Mesendoderm (in vitro differentiated cells): ENCODE results near the gene TLNRD1. TPM values are rescaled to one million over a fixed set of nuclear protein-coding genes. Genes with fewer than 3 reads are reported as not detected.

Experiments used
- DNase-seq: peaks from one replicate; pipeline ENCODE4 v3.0.0; 2013
- H2AK5ac ChIP-seq: 2 replicates; pipeline ENCODE4 v1.6.1; 2013; ENCODE audit warnings: low read length, inconsistent platforms
- H2BK120ac ChIP-seq: 2 replicates; pipeline ENCODE4 v1.6.1; 2013; ENCODE audit warnings: low read depth, mild to moderate bottlenecking, low read length, moderate library complexity, mixed read lengths
- H2BK15ac ChIP-seq: replicated peaks from 2 replicates; pipeline ENCODE4 v1.6.1; 2013; ENCODE audit warnings: low read depth, mild to moderate bottlenecking, moderate library complexity
- H2BK5ac ChIP-seq: 2 replicates; pipeline ENCODE4 v1.6.1; 2013; ENCODE audit warnings: low read length, inconsistent platforms
- H3K18ac ChIP-seq: 2 replicates; pipeline ENCODE4 v1.6.1; 2013; ENCODE audit warnings: mild to moderate bottlenecking, low read length, mixed read lengths
- H3K23ac ChIP-seq: one replicate; pipeline ENCODE4 v1.6.1; 2013; ENCODE audit warnings: low read length
- H3K27ac ChIP-seq: 2 replicates; pipeline ENCODE4 v1.5.1; 2013; ENCODE audit warnings: low read depth, mild to moderate bottlenecking, inconsistent platforms, low read length, moderate library complexity
- H3K27me3 ChIP-seq: 2 replicates; pipeline ENCODE4 v1.6.1; 2013; ENCODE audit warnings: low read length, control low read depth, mild to moderate bottlenecking, inconsistent platforms; ENCODE audit not compliant: insufficient read depth, poor library complexity
- H3K36me3 ChIP-seq: 2 replicates; pipeline ENCODE4 v1.6.1; 2013; ENCODE audit warnings: low read length, inconsistent platforms; ENCODE audit not compliant: control insufficient read depth, insufficient read depth
- H3K4ac ChIP-seq: one replicate; pipeline ENCODE4 v1.6.1; 2013; ENCODE audit warnings: low read depth, mild to moderate bottlenecking, low read length, moderate library complexity
- H3K4me1 ChIP-seq: 2 replicates; pipeline ENCODE4 v1.6.1; 2013; ENCODE audit warnings: low read depth, low read length, inconsistent platforms; ENCODE audit not compliant: control insufficient read depth
- H3K4me2 ChIP-seq: 2 replicates; pipeline ENCODE4 v1.6.1; 2013; ENCODE audit warnings: low read length
- H3K4me3 ChIP-seq: 2 replicates; pipeline ENCODE4 v1.5.1; 2013; ENCODE audit warnings: mild to moderate bottlenecking, low read length
- H3K56ac ChIP-seq: one replicate; pipeline ENCODE4 v1.6.1; 2013; ENCODE audit warnings: low read length
- H3K79me1 ChIP-seq: 2 replicates; pipeline ENCODE4 v1.6.1; 2013; ENCODE audit warnings: low read length, inconsistent platforms
- H3K79me2 ChIP-seq: 2 replicates; pipeline ENCODE4 v1.6.1; 2013; ENCODE audit warnings: mild to moderate bottlenecking, low read length; ENCODE audit not compliant: control insufficient read depth, insufficient read depth
- H3K9ac ChIP-seq: 2 replicates; pipeline ENCODE4 v1.6.1; 2013; ENCODE audit warnings: low read length, inconsistent platforms
- H4K5ac ChIP-seq: one replicate; pipeline ENCODE4 v1.6.1; 2013; ENCODE audit warnings: low read length
- H4K8ac ChIP-seq: one replicate; pipeline ENCODE4 v1.6.1; 2013; ENCODE audit warnings: low read depth, mild to moderate bottlenecking, control low read depth, low read length, moderate library complexity
- WGBS: extraction: QIAGEN DNeasy Blood & Tissue Kit; methylation state at CpG from one replicate; pipeline ENCODE4 v1.1.7; 2013; ENCODE audit warnings: low lambda C conversion rate, missing lambda C conversion rate; ENCODE audit not compliant: insufficient coverage; ENCODE audit errors: extremely low coverage; 5-methylcytosine and 5-hydroxymethylcytosine counted together
- small RNA-seq: library from polyadenylated mRNA; stranded (forward); fragments of <200 nt; extraction: miRNeasy Mini kit (QIAGEN cat#:217004); gene quantifications from one replicate; pipeline ENCODE3, GENCODE V24; 2013; ENCODE audit not compliant: insufficient read depth

The TLNRD1 gene

GRCh38 chr15:81050805-81051204, 50.1 kb downstream of the TLNRD1 start:
- Histone ChIP-seq H2BK15ac (no peak overlapping the region), H3K4me2 (no peak overlapping the region), H3K27me3 (no peaks in the 10 kb centered on the region), H3K79me1 (no peaks in the 10 kb centered on the region), H3K4ac (no peak overlapping the region), H4K5ac (no peak overlapping the region), H3K4me3 (no peak overlapping the region), H2AK5ac (no peak overlapping the region), H3K18ac (no peak overlapping the region), H3K27ac (no peak overlapping the region), H3K9ac (no peak overlapping the region), H3K4me1 (no peaks in the 10 kb centered on the region), H3K36me3 (no peaks in the 10 kb centered on the region), H3K23ac (no peak overlapping the region), H3K56ac (no peak overlapping the region), H2BK120ac (no peak overlapping the region), H2BK5ac (no peak overlapping the region), H3K79me2 (no peaks in the 10 kb centered on the region), H4K8ac (no peak overlapping the region)
- DNase-seq, result no peak
- WGBS, result no CpG with 5 or more reads among the region's 4 CpGs

- no peak overlapping the region for H2BK120ac ChIP-seq
- H3K9ac ChIP-seq, result no peak overlapping the region
- no peaks in the 10 kb centered on the region for H3K36me3 ChIP-seq
- H3K56ac ChIP-seq, result no peak overlapping the region
- no peaks in the 10 kb centered on the region for H3K79me2 ChIP-seq
- H3K4me2 ChIP-seq, result no peak overlapping the region
- no peak overlapping the region for H2AK5ac ChIP-seq
- no peak for DNase-seq
- H3K27ac ChIP-seq, result no peak overlapping the region
- no peaks in the 10 kb centered on the region for H3K4me1 ChIP-seq
- no peak overlapping the region for H2BK5ac ChIP-seq
- H3K18ac ChIP-seq, result no peak overlapping the region
- H3K4me3 ChIP-seq, result no peak overlapping the region
- WGBS, result no CpG with 5 or more reads among the region's 2 CpGs
- no peaks in the 10 kb centered on the region for H3K79me1 ChIP-seq
- H3K27me3 ChIP-seq, result no peaks in the 10 kb centered on the region
- H3K23ac ChIP-seq, result no peak overlapping the region
- no peak overlapping the region for H3K4ac ChIP-seq
- H4K8ac ChIP-seq, result no peak overlapping the region
- no peak overlapping the region for H4K5ac ChIP-seq
- H2BK15ac ChIP-seq, result no peak overlapping the region
These were observed 51.3 kb downstream of the TLNRD1 start for GRCh38 chr15:81052046-81052445.

- Histone ChIP-seq H2BK15ac (no peak overlapping the region), H2BK120ac (no peak overlapping the region), H3K36me3 (no peaks in the 10 kb centered on the region), H3K4ac (no peak overlapping the region), H3K4me2 (no peak overlapping the region), H3K9ac (no peak overlapping the region), H3K4me3 (no peak overlapping the region), H3K27ac (no peak overlapping the region), H4K8ac (no peak overlapping the region), H3K18ac (no peak overlapping the region), H3K4me1 (no peaks in the 10 kb centered on the region), H3K56ac (no peak overlapping the region), H2BK5ac (no peak overlapping the region), H4K5ac (no peak overlapping the region), H3K79me2 (no peaks in the 10 kb centered on the region), H2AK5ac (no peak overlapping the region), H3K23ac (no peak overlapping the region), H3K79me1 (no peaks in the 10 kb centered on the region), H3K27me3 (no peaks in the 10 kb centered on the region)
- no peak for DNase-seq
These were observed 52.9 kb downstream of the TLNRD1 start for GRCh38 chr15:81053621-81054020.

GRCh38 chr15:81054236-81054635, 53.5 kb downstream of the TLNRD1 start:
- no peak overlapping the region for H2AK5ac ChIP-seq
- no peaks in the 10 kb centered on the region for H3K79me2 ChIP-seq
- no peak overlapping the region for H2BK120ac ChIP-seq
- no peak overlapping the region for H3K4me3 ChIP-seq
- H3K9ac ChIP-seq, result no peak overlapping the region
- H3K36me3 ChIP-seq, result no peaks in the 10 kb centered on the region
- no peak overlapping the region for H4K5ac ChIP-seq
- no peak overlapping the region for H2BK5ac ChIP-seq
- H3K56ac ChIP-seq, result no peak overlapping the region
- H3K4ac ChIP-seq, result no peak overlapping the region
- no peaks in the 10 kb centered on the region for H3K27me3 ChIP-seq
- no peak overlapping the region for H2BK15ac ChIP-seq
- H4K8ac ChIP-seq, result no peak overlapping the region
- H3K18ac ChIP-seq, result no peak overlapping the region
- no peak overlapping the region for H3K23ac ChIP-seq
- no peaks in the 10 kb centered on the region for H3K79me1 ChIP-seq
- H3K4me2 ChIP-seq, result no peak overlapping the region
- DNase-seq, result no peak
- no peaks in the 10 kb centered on the region for H3K4me1 ChIP-seq
- WGBS, result no CpG with 5 or more reads among the region's 2 CpGs
- H3K27ac ChIP-seq, result no peak overlapping the region

Small RNA genes lying within 50 kb of the gene (small RNA-seq; reads per million reads assigned to genes)
- gene MIR4514, result not detected
